GM12801 (cell line): ENCODE data around the gene TCIRG1.

Source experiments
- CTCF ChIP-seq: IDR thresholded peaks from one replicate; pipeline ENCODE4 v1.5.1; 2011; ENCODE audit warnings: control low read depth; ENCODE audit not compliant: insufficient read length; ENCODE audit errors: extremely low read depth

TCIRG1 gene

GRCh38 chr11:68030318-68031143 lies 8.3 kb upstream of the TCIRG1 start, which contains the start of gene NDUFS8:
NDUFS8 (plus strand) TSS chr11:68030681; CDS start chr11:68032152, 1,471 bp downstream.
- no peak for TF ChIP-seq CTCF

DNA sequence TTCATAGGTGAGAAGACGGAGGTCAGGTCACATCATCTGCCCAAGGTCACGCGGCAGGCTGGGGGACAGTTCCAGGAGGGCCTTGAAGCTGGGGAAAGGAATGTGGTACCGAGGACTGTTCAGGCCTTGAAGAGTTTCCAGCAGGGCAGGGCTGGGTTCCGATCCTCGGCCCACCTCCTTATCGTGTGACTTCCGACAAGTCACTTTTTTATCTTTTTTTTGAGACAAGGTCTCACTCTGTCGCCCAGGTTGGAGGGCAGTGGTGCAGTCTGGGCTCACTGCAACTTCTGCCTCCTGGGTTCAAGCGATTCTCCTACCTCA lies 7.7 kb upstream of the TCIRG1 start:
- TF ChIP-seq CTCF = no peak

- no peak for TF ChIP-seq CTCF
Observed at GRCh38 chr11:68032003-68032402, 6.8 kb upstream of the TCIRG1 start.

- TF ChIP-seq CTCF = no peak
Observed at GRCh38 chr11:68032997-68033707, 5.7 kb upstream of the TCIRG1 start.

- TF ChIP-seq CTCF = no peak
Observed at GRCh38 chr11:68033708-68034045, 5.1 kb upstream of the TCIRG1 start.

GRCh38 chr11:68035266-68035876 lies 3.5 kb upstream of the TCIRG1 start:
- TF ChIP-seq CTCF = no peak

DNA sequence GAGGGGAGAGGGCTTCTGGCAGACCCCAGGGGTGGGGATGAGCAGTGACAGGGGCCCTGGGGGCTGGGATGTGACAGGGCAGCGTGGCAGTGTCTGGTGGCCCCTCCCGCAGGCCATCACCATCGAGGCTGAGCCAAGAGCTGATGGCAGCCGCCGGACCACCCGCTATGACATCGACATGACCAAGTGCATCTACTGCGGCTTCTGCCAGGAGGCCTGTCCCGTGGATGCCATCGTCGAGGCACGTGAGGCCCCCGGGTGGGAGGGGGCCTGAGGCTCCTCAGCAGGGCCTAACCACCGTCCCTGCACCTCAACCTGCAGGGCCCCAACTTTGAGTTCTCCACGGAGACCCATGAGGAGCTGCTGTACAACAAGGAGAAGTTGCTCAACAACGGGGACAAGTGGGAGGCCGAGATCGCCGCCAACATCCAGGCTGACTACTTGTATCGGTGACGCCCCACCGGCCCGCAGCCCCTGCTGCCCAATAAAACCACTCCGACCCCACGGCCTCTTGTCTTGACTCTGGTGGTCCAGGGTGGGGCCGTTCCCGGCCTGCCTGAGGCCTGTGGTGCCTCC lies 2.6 kb upstream of the TCIRG1 start:
- TF ChIP-seq CTCF = no peak
